Uterus (tissue), 2 donors: ENCODE results near the gene TTC7B.

Experiments used
- POLR2A ChIP-seq, 2 donors: fragments of 450-650 bp; IDR thresholded peaks; one replicate each; pipeline ENCODE4 v1.6.1; 2016; ENCODE audit warnings: antibody characterized with exemption in 2 of 2, mild to moderate bottlenecking in 1 of 2, moderate library complexity in 1 of 2
- TF ChIP-seq, protein P1 (sequence below), 4 experiments: fragments of 200-600 bp in 2 of 4; fragments of 450-650 bp in 2 of 4; sonication (generic) in 2 of 4; IDR thresholded peaks; one replicate each; pipeline ENCODE4 v1.5.1; 2016 to 2019; ENCODE audit warnings: antibody characterized with exemption in 4 of 4, mild to moderate bottlenecking in 2 of 4, moderate library complexity in 1 of 4

DNA sequence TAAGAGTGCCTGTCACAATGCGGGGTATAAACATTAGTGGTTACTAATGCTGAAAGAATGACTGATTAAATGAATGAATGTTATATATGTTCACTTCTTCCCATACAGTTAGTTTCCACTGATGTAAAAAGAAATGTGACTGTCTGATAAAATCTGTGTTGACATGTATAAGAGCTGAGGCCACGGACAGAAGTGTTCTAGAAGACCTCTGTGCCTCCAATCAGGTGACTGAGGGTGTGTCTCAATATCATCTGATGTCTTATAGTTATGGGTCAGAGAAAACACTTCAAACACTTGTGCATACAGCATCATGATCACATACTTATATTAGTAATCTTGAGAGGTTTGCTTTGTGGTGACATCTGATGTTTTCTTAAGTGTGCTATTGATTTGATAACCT lies 183.4 kb downstream of the TTC7B start:
- TF ChIP-seq, protein P1, sequence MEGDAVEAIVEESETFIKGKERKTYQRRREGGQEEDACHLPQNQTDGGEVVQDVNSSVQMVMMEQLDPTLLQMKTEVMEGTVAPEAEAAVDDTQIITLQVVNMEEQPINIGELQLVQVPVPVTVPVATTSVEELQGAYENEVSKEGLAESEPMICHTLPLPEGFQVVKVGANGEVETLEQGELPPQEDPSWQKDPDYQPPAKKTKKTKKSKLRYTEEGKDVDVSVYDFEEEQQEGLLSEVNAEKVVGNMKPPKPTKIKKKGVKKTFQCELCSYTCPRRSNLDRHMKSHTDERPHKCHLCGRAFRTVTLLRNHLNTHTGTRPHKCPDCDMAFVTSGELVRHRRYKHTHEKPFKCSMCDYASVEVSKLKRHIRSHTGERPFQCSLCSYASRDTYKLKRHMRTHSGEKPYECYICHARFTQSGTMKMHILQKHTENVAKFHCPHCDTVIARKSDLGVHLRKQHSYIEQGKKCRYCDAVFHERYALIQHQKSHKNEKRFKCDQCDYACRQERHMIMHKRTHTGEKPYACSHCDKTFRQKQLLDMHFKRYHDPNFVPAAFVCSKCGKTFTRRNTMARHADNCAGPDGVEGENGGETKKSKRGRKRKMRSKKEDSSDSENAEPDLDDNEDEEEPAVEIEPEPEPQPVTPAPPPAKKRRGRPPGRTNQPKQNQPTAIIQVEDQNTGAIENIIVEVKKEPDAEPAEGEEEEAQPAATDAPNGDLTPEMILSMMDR (IDR thresholded peaks at IDR 0.05), result no peak
- no peak for TF ChIP-seq POLR2A (IDR thresholded peaks at IDR 0.05)
